HepG2 (cell line): ENCODE results near the gene RRP36. TPM values are rescaled to one million over a fixed set of nuclear protein-coding genes. Genes with fewer than 3 reads are reported as not detected.

Source experiments
- DMAP1 ChIP-seq: IDR thresholded peaks from 2 replicates; pipeline ENCODE4 v1.6.1; 2016
- GATAD1 ChIP-seq: IDR thresholded peaks from 2 replicates; pipeline ENCODE4 v1.6.1; 2016; ENCODE audit warnings: missing genetic modification reagents, missing compliant biosample characterization
- GLMP ChIP-seq: sonication (generic); formaldehyde crosslinking; IDR thresholded peaks from 2 replicates; pipeline ENCODE4 v1.9.0; 2021; ENCODE audit warnings: missing genetic modification reagents, mild to moderate bottlenecking, borderline replicate concordance
- GTF2F1 ChIP-seq: fragments of 150-350 bp; IDR thresholded peaks from 2 replicates; pipeline ENCODE4 v1.6.1; 2014; ENCODE audit warnings: low read length
- HOXD1 ChIP-seq: sonication (generic); formaldehyde crosslinking; IDR thresholded peaks from 2 replicates; pipeline ENCODE4 v1.5.0; 2020; ENCODE audit warnings: missing genetic modification reagents
- MZF1 ChIP-seq: sonication (generic); formaldehyde crosslinking; IDR thresholded peaks from 2 replicates; pipeline ENCODE4 v1.8.1; 2023; ENCODE audit warnings: mild to moderate bottlenecking, missing genetic modification reagents, borderline replicate concordance
- NRL ChIP-seq: sonication (generic); formaldehyde crosslinking; IDR thresholded peaks from 2 replicates; pipeline ENCODE4 v1.5.0; 2020; ENCODE audit warnings: missing genetic modification reagents, mild to moderate bottlenecking, moderate library complexity, borderline replicate concordance
- PRDM4 ChIP-seq: sonication (generic); formaldehyde crosslinking; IDR thresholded peaks from 2 replicates; pipeline ENCODE4 v1.9.0; 2021; ENCODE audit warnings: missing genetic modification reagents, borderline replicate concordance
- SP4 ChIP-seq: sonication (generic); formaldehyde crosslinking; IDR thresholded peaks from 2 replicates; pipeline ENCODE4 v1.8.1; 2023; ENCODE audit warnings: mild to moderate bottlenecking, missing genetic modification reagents
- TEF ChIP-seq: sonication (generic); formaldehyde crosslinking; IDR thresholded peaks from 2 replicates; pipeline ENCODE4 v1.5.0; 2020; ENCODE audit warnings: missing genetic modification reagents
- YY1 ChIP-seq: IDR thresholded peaks from 2 replicates; pipeline ENCODE4 v1.6.1; 2011; ENCODE audit warnings: low read length, low read depth, moderate library complexity, mild to moderate bottlenecking; ENCODE audit not compliant: insufficient read depth, insufficient replicate concordance
- ZBTB25 ChIP-seq: IDR thresholded peaks from 2 replicates; pipeline ENCODE4 v1.6.1; 2018; ENCODE audit warnings: missing genetic modification reagents
- ZC3H13 ChIP-seq: sonication (generic); formaldehyde crosslinking; IDR thresholded peaks from 2 replicates; pipeline ENCODE4 v1.8.1; 2023; ENCODE audit warnings: mild to moderate bottlenecking, missing genetic modification reagents, moderate library complexity
- ZMAT5 ChIP-seq: sonication (generic); formaldehyde crosslinking; IDR thresholded peaks from 2 replicates; pipeline ENCODE4 v1.5.0; 2020; ENCODE audit warnings: mild to moderate bottlenecking, low read depth, missing genetic modification reagents, borderline replicate concordance
- ZNF225 ChIP-seq: sonication (generic); formaldehyde crosslinking; IDR thresholded peaks from 2 replicates; pipeline ENCODE4 v1.4.0; 2020; ENCODE audit warnings: mild to moderate bottlenecking, missing genetic modification reagents
- ZNF253 ChIP-seq: sonication (generic); formaldehyde crosslinking; IDR thresholded peaks from 2 replicates; pipeline ENCODE4 v1.8.0; 2022; ENCODE audit warnings: mild to moderate bottlenecking, missing genetic modification reagents, borderline replicate concordance
- ZNF501 ChIP-seq: sonication (generic); formaldehyde crosslinking; IDR thresholded peaks from 2 replicates; pipeline ENCODE4 v1.5.1; 2020; ENCODE audit warnings: mild to moderate bottlenecking, moderate library complexity, missing genetic modification reagents
- ZNF576 ChIP-seq: sonication (generic); formaldehyde crosslinking; IDR thresholded peaks from 2 replicates; pipeline ENCODE4 v1.4.0; 2020; ENCODE audit warnings: mild to moderate bottlenecking, missing genetic modification reagents
- ZNF800 ChIP-seq: sonication (generic); formaldehyde crosslinking; IDR thresholded peaks from 2 replicates; pipeline ENCODE4 v1.4.0; 2020; ENCODE audit warnings: missing genetic modification reagents
- polyA plus RNA-seq, 8 experiments: library from polyadenylated mRNA; depleted of rRNA in 3 of 8; stranded (reverse) in 7 of 8; unstranded in 1 of 8; fragments of >200 nt; fragmentation: Illumina TruSeq in 4 of 8; extraction: Trizol in 4 of 8; gene quantifications; 2 replicates each; pipeline versions ENCODE4 v1.2.1 to v1.2.3, GENCODE V29; 2011 to 2016; ENCODE audit warnings: low read depth in 4 of 8, missing spikeins in 1 of 8, mixed read lengths in 1 of 8; ENCODE audit not compliant: insufficient read depth in 1 of 8
- total RNA-seq, 5 experiments: library from RNA; depleted of rRNA; stranded (reverse); fragments of >200 nt; fragmentation: Illumina TruSeq; extraction: Trizol; gene quantifications; 2 replicates each; pipeline ENCODE4 v1.2.3, GENCODE V29; 2016; ENCODE audit warnings: low read depth in 1 of 5

RRP36 gene
- total and polyA plus RNA-seq, 2 of the 13 experiments (the other 11 are each of a cell fraction or from before 2014, with no cell fraction given): 29.5 to 144 TPM

GRCh38 chr6:43021270-43022047, at the start of gene RRP36 (continued):
- peak; percentile 87; the same call in 1 of the 2 replicates for TF ChIP-seq HOXD1 (CRISPR knock-in tag)
- TF ChIP-seq GLMP (CRISPR knock-in tag): no peak
- no peak for TF ChIP-seq PRDM4 (CRISPR knock-in tag)
- TF ChIP-seq MZF1 (CRISPR knock-in tag): no peak
- TF ChIP-seq TEF (CRISPR knock-in tag): peak; percentile 80
- peak; percentile 89 for TF ChIP-seq GATAD1 (CRISPR knock-in tag)
- TF ChIP-seq SP4 (CRISPR knock-in tag): peak; percentile 81
- peak; percentile 86 for TF ChIP-seq ZBTB25 (CRISPR knock-in tag)
- TF ChIP-seq ZNF800 (CRISPR knock-in tag): no peak
- TF ChIP-seq ZC3H13 (CRISPR knock-in tag): peak; percentile 89; the same call in 1 of the 2 replicates
- peak; percentile 94 for TF ChIP-seq YY1
- no peak for TF ChIP-seq ZMAT5 (CRISPR knock-in tag)
- TF ChIP-seq GTF2F1: no peak
- TF ChIP-seq ZNF253 (CRISPR knock-in tag): peak; percentile 81; the same call in 1 of the 2 replicates
- TF ChIP-seq ZNF576 (CRISPR knock-in tag): peak; percentile 24; the same call in 1 of the 2 replicates
- peak; percentile 68; the same call in 1 of the 2 replicates for TF ChIP-seq ZNF501 (CRISPR knock-in tag)
- TF ChIP-seq DMAP1 (CRISPR knock-in tag): peak; percentile 76; the same call in 1 of the 2 replicates
- TF ChIP-seq ZNF225 (CRISPR knock-in tag): no peak
- TF ChIP-seq NRL: peak; percentile 41; the same call in 1 of the 2 replicates
